Erythroblast (primary cell): ENCODE measurements around the gene LRP1.
A peak's percentile ranks its signal among the peaks of the same experiment; 100 is the strongest.

ENCODE experiments used
- GATA1 ChIP-seq: IDR thresholded peaks from 2 replicates; pipeline ENCODE4 v1.6.1; 2011; ENCODE audit warnings: low read depth, mild to moderate bottlenecking, control low read depth, low read length, moderate library complexity
- POLR2A ChIP-seq: IDR thresholded peaks from 2 replicates; pipeline ENCODE4 v1.6.1; 2011; ENCODE audit warnings: mild to moderate bottlenecking, low read length

- TF ChIP-seq POLR2A, result peak; percentile 82
- TF ChIP-seq GATA1, result no peak
Measured at GRCh38 chr12:57229634-57230380, 101.5 kb downstream of the LRP1 start, which contains the start of gene SHMT2.
